GM12801 (cell line): ENCODE measurements around the gene FHIT.

Source experiments
- CTCF ChIP-seq: IDR thresholded peaks from one replicate; pipeline ENCODE4 v1.5.1; 2011; ENCODE audit warnings: control low read depth; ENCODE audit not compliant: insufficient read length; ENCODE audit errors: extremely low read depth

Gene FHIT

GRCh38 chr3:60645801-60646200 is 605.5 kb downstream of the FHIT start:
- TF ChIP-seq CTCF = no peak

- no peak for TF ChIP-seq CTCF
Observed at GRCh38 chr3:60643831-60644230, 607.4 kb downstream of the FHIT start.

- no peak for TF ChIP-seq CTCF
Observed at GRCh38 chr3:60641354-60641753, 609.9 kb downstream of the FHIT start.

- no peak for TF ChIP-seq CTCF
Observed at GRCh38 chr3:60636846-60637245, 614.4 kb downstream of the FHIT start.

- no peak for TF ChIP-seq CTCF
Observed at GRCh38 chr3:60633644-60634043, 617.6 kb downstream of the FHIT start.

- no peak for TF ChIP-seq CTCF
Observed at GRCh38 chr3:60631509-60631908, 619.7 kb downstream of the FHIT start.

GRCh38 chr3:60630953-60631352 is 620.3 kb downstream of the FHIT start:
- no peak for TF ChIP-seq CTCF

GRCh38 chr3:60629816-60630215 is 621.4 kb downstream of the FHIT start:
- no peak for TF ChIP-seq CTCF
